Smooth muscle cell (in vitro differentiated cells): Measurements from ENCODE around the gene PCMTD2. TPM values are rescaled to one million over a fixed set of nuclear protein-coding genes. Genes with fewer than 3 reads are reported as not detected.

Experiments
- DNase-seq: peaks from one replicate; lab custom pipeline; 2025; ENCODE audit not compliant: unreplicated experiment; lab: John Stamatoyannopoulos, UW
- H2AFZ ChIP-seq: fragments of 200-600 bp; sonication (generic); 2 replicates; pipeline ENCODE4 v1.6.0; 2016; ENCODE audit warnings: antibody characterized with exemption, low read depth, mild to moderate bottlenecking
- H3F3A ChIP-seq: fragments of 200-600 bp; sonication (generic); 2 replicates; pipeline ENCODE4 v1.6.0; 2017; ENCODE audit warnings: antibody characterized with exemption, low read depth
- H3K27ac ChIP-seq: fragments of 200-600 bp; sonication (generic); 2 replicates; pipeline ENCODE4 v1.5.1; 2016; ENCODE audit warnings: low read depth, mild to moderate bottlenecking
- H3K27me3 ChIP-seq: fragments of 200-600 bp; sonication (generic); 2 replicates; pipeline ENCODE4 v1.6.1; 2016; ENCODE audit warnings: low read depth, mild to moderate bottlenecking
- H3K36me3 ChIP-seq: fragments of 200-600 bp; sonication (generic); 2 replicates; pipeline ENCODE4 v1.5.1; 2016; ENCODE audit warnings: low read depth
- H3K4me1 ChIP-seq: fragments of 200-600 bp; sonication (generic); 2 replicates; pipeline ENCODE4 v1.5.1; 2016; ENCODE audit warnings: low read depth
- H3K4me2 ChIP-seq: fragments of 200-600 bp; sonication (generic); 2 replicates; pipeline ENCODE4 v1.6.0; 2016; ENCODE audit warnings: mild to moderate bottlenecking
- H3K4me3 ChIP-seq: fragments of 200-600 bp; sonication (generic); 2 replicates; pipeline ENCODE4 v1.5.1; 2016; ENCODE audit warnings: mild to moderate bottlenecking
- H3K79me2 ChIP-seq: fragments of 200-600 bp; sonication (generic); 2 replicates; pipeline ENCODE4 v1.6.0; 2016; ENCODE audit warnings: low read depth, mild to moderate bottlenecking
- H3K9ac ChIP-seq: fragments of 200-600 bp; sonication (generic); 2 replicates; pipeline ENCODE4 v1.6.0; 2016; ENCODE audit warnings: low read depth
- H3K9me3 ChIP-seq: fragments of 200-600 bp; sonication (generic); replicated peaks from 2 replicates; pipeline ENCODE4 v1.5.1; 2016; ENCODE audit warnings: low read depth
- H4K20me1 ChIP-seq: fragments of 200-600 bp; sonication (generic); 2 replicates; pipeline ENCODE4 v1.6.0; 2016; ENCODE audit warnings: low read depth
- CTCF ChIP-seq: fragments of 200-600 bp; sonication (generic); IDR thresholded peaks from 2 replicates; pipeline ENCODE4 v1.5.1; 2017; ENCODE audit warnings: borderline replicate concordance, mild to moderate bottlenecking, antibody characterized with exemption; ENCODE audit not compliant: insufficient read depth, poor library complexity, severe bottlenecking
- WGBS: methylation state at CpG from one replicate; pipeline ENCODE4 v1.1.7; 2016; ENCODE audit warnings: low lambda C conversion rate; 5-methylcytosine and 5-hydroxymethylcytosine counted together
- polyA plus RNA-seq: library from polyadenylated mRNA; unstranded; fragments of >200 nt; fragmentation: Nextera tagmentation; extraction: Ambion mirVana; gene quantifications from 2 replicates; pipeline ENCODE4 v1.2.1, GENCODE V29; 2016
- total RNA-seq: library from RNA; depleted of rRNA; stranded (reverse); fragments of >200 nt; gene quantifications from 2 replicates; pipeline ENCODE4 v1.2.3, GENCODE V29; 2014

PCMTD2 gene
- total and polyA plus RNA-seq, 2 experiments from 2014 or later: 15.4 to 74.9 TPM

- H3K27me3 ChIP-seq: no peaks in the 10 kb centered on the region
- H3F3A ChIP-seq: peaks cover 8% of the 10 kb centered on the region
- no peaks in the 10 kb centered on the region for H4K20me1 ChIP-seq
- H3K9me3 ChIP-seq: no peaks in the 10 kb centered on the region
- H3K4me2 ChIP-seq: no peak overlapping the region
- TF ChIP-seq CTCF: no peak
- 90% methylated on average over 7 of the region's 7 CpGs for WGBS
- no peak overlapping the region for H3K4me3 ChIP-seq
- H3K79me2 ChIP-seq: no peaks in the 10 kb centered on the region
- H3K27ac ChIP-seq: no peak overlapping the region
- no peaks in the 10 kb centered on the region for H3K36me3 ChIP-seq
- H3K9ac ChIP-seq: no peak overlapping the region
- H3K4me1 ChIP-seq: peaks cover 5% of the 10 kb centered on the region
- no peak for DNase-seq
- no peak overlapping the region for H2AFZ ChIP-seq
Measured at GRCh38 chr20:64279826-64280459, 24.4 kb downstream of the PCMTD2 start.

- no peak overlapping the region for H3K27ac ChIP-seq
- no peak overlapping the region for H3K4me3 ChIP-seq
- TF ChIP-seq CTCF: no peak
- no peak for DNase-seq
- no peaks in the 10 kb centered on the region for H3K27me3 ChIP-seq
- peaks cover under 1% of the 10 kb centered on the region for H3K4me1 ChIP-seq
- no peak overlapping the region for H3K9ac ChIP-seq
- no peaks in the 10 kb centered on the region for H4K20me1 ChIP-seq
- no peaks in the 10 kb centered on the region for H3K36me3 ChIP-seq
- WGBS: 92% methylated on average over 3 of the region's 3 CpGs
- H3F3A ChIP-seq: peaks cover 7% of the 10 kb centered on the region
- H3K79me2 ChIP-seq: no peaks in the 10 kb centered on the region
- no peaks in the 10 kb centered on the region for H3K9me3 ChIP-seq
- no peak overlapping the region for H3K4me2 ChIP-seq
- no peak overlapping the region for H2AFZ ChIP-seq
Measured at GRCh38 chr20:64280460-64280843, 24.9 kb downstream of the PCMTD2 start.

- WGBS: 81% methylated on average over 4 of the region's 4 CpGs
- no peaks in the 10 kb centered on the region for H3K79me2 ChIP-seq
- no peak overlapping the region for H3K9ac ChIP-seq
- no peak overlapping the region for H2AFZ ChIP-seq
- H3K4me2 ChIP-seq: no peak overlapping the region
- H3F3A ChIP-seq: no peaks in the 10 kb centered on the region
- H3K9me3 ChIP-seq: no peaks in the 10 kb centered on the region
- H3K36me3 ChIP-seq: no peaks in the 10 kb centered on the region
- no peak overlapping the region for H3K27ac ChIP-seq
- no peaks in the 10 kb centered on the region for H4K20me1 ChIP-seq
- no peak for DNase-seq
- H3K27me3 ChIP-seq: no peaks in the 10 kb centered on the region
- TF ChIP-seq CTCF: no peak
- no peaks in the 10 kb centered on the region for H3K4me1 ChIP-seq
- H3K4me3 ChIP-seq: no peak overlapping the region
Measured at GRCh38 chr20:64283646-64284045, 28.1 kb downstream of the PCMTD2 start.
